ENCODE measurements around the gene LRFN2.

Gene LRFN2

GRCh38 chr6:40399888-40400457, 187.2 kb downstream of the LRFN2 start:
- no peak for DNase-seq (ENCODE audit: low spot score)

GRCh38 chr6:40398810-40399477, 188.2 kb downstream of the LRFN2 start:
- DNase-seq (ENCODE audit: low spot score): no peak

- DNase-seq (ENCODE audit: low spot score): no peak
These were observed 189.0 kb downstream of the LRFN2 start for GRCh38 chr6:40398034-40398691.

GRCh38 chr6:40397287-40398033, 189.7 kb downstream of the LRFN2 start:
- DNase-seq (ENCODE audit: low spot score): no peak

- DNase-seq (ENCODE audit: low spot score): no peak
These were observed 191.5 kb downstream of the LRFN2 start for GRCh38 chr6:40395698-40396076.

- DNase-seq (ENCODE audit: low spot score): no peak
These were observed 192.0 kb downstream of the LRFN2 start for GRCh38 chr6:40395066-40395697.

GRCh38 chr6:40394381-40394780, 192.8 kb downstream of the LRFN2 start:
- no peak for DNase-seq (ENCODE audit: low spot score)

GRCh38 chr6:40393641-40394040, 193.5 kb downstream of the LRFN2 start:
- DNase-seq (ENCODE audit: low spot score): no peak

GRCh38 chr6:40392589-40392988, 194.6 kb downstream of the LRFN2 start:
- no peak for DNase-seq (ENCODE audit: low spot score)

- no peak for DNase-seq (ENCODE audit: low spot score)
These were observed 195.2 kb downstream of the LRFN2 start for GRCh38 chr6:40391851-40392517.

GRCh38 chr6:40391086-40391485, 196.1 kb downstream of the LRFN2 start:
- no peak for DNase-seq (ENCODE audit: low spot score)

- DNase-seq (ENCODE audit: low spot score): no peak
These were observed 196.9 kb downstream of the LRFN2 start for GRCh38 chr6:40390144-40390800.

- DNase-seq (ENCODE audit: low spot score): no peak
These were observed 197.9 kb downstream of the LRFN2 start for GRCh38 chr6:40389254-40389653.

GRCh38 chr6:40387871-40388264, 199.3 kb downstream of the LRFN2 start:
- no peak for DNase-seq (ENCODE audit: low spot score)

- no peak for DNase-seq (ENCODE audit: low spot score)
These were observed 199.9 kb downstream of the LRFN2 start for GRCh38 chr6:40387127-40387870.

GRCh38 chr6:40386200-40386599, 201.0 kb downstream of the LRFN2 start:
- no peak for DNase-seq (ENCODE audit: low spot score)

- no peak for DNase-seq (ENCODE audit: low spot score)
These were observed 203.6 kb downstream of the LRFN2 start for GRCh38 chr6:40383348-40384115.

- no peak for DNase-seq (ENCODE audit: low spot score)
These were observed 206.9 kb downstream of the LRFN2 start for GRCh38 chr6:40380271-40380670.

- DNase-seq (ENCODE audit: low spot score): no peak
These were observed 207.4 kb downstream of the LRFN2 start for GRCh38 chr6:40379811-40380210.

GRCh38 chr6:40378725-40379074, 208.5 kb downstream of the LRFN2 start:
- no peak for DNase-seq (ENCODE audit: low spot score)
